ENCODE results near the gene TUB.

GRCh38 chr11:8105133-8105532 lies 24.1 kb downstream of the TUB start:
- no peak for TF ChIP-seq PHF20 (CRISPR knock-in tag; IDR thresholded peaks at IDR 0.05)
- TF ChIP-seq, protein P1, sequence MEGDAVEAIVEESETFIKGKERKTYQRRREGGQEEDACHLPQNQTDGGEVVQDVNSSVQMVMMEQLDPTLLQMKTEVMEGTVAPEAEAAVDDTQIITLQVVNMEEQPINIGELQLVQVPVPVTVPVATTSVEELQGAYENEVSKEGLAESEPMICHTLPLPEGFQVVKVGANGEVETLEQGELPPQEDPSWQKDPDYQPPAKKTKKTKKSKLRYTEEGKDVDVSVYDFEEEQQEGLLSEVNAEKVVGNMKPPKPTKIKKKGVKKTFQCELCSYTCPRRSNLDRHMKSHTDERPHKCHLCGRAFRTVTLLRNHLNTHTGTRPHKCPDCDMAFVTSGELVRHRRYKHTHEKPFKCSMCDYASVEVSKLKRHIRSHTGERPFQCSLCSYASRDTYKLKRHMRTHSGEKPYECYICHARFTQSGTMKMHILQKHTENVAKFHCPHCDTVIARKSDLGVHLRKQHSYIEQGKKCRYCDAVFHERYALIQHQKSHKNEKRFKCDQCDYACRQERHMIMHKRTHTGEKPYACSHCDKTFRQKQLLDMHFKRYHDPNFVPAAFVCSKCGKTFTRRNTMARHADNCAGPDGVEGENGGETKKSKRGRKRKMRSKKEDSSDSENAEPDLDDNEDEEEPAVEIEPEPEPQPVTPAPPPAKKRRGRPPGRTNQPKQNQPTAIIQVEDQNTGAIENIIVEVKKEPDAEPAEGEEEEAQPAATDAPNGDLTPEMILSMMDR (CRISPR knock-in tag; IDR thresholded peaks at IDR 0.05), result no peak

Data from HepG2 (cell line).